ENCODE results near the gene NSMCE1. TPM values are rescaled to one million over a fixed set of nuclear protein-coding genes. Genes with fewer than 3 reads are reported as not detected.
A peak's percentile ranks its signal among the peaks of the same experiment; 100 is the strongest.

Gene NSMCE1
- total and polyA plus RNA-seq, 10 donors: 18.4 to 79.0 (median 36.7) TPM

GRCh38 chr16:27235055-27235937 is 33.3 kb downstream of the NSMCE1 start:
- WGBS, 5 donors: 12 to 25% (median 14%) methylated on average over 23 of the region's 23 CpGs
- TF ChIP-seq POLR2AphosphoS5 (IDR thresholded peaks at IDR 0.05) (peak; percentile 55 to 81 (median 78)), CTCF (IDR thresholded peaks at IDR 0.05 in 8 of 11, conservative IDR thresholded peaks at IDR 0.05 in 3 of 11) (peak; percentile 63 to 93 (median 87)), POLR2A (IDR thresholded peaks at IDR 0.05) (no peak)
- peaks cover 65 to 100% (median 91%) of the 10 kb centered on the region in 6 donors for H3K4me1 ChIP-seq
- no peaks in the 10 kb centered on the region for H3K27me3 ChIP-seq (replicated peaks in 1 of 7)
- intact Hi-C loops (cut with DNase I; ENCODE audit: low total_unique reads): loop anchor here (2.0 to 10.0 kb wide), 3 partner anchors 60 to 220 kb away; no protein-coding TSS in a partner anchor
- H3K36me3 ChIP-seq: peaks cover 0 to 36% (median 10%) of the 10 kb centered on the region in 6 donors
- no peaks in the 10 kb centered on the region for H3K9me3 ChIP-seq
- peak; percentile 92 for DNase-seq
- peak overlapping the region in 5 of 8 donors; percentile 9 to 53 (median 15) for H3K4me3 ChIP-seq
- peak overlapping the region; percentile 79 to 94 (median 89) for H3K27ac ChIP-seq

GRCh38 chr16:27234603-27235002 is 34.0 kb downstream of the NSMCE1 start:
- WGBS, 5 donors: 15 to 38% (median 22%) methylated on average over 4 of the region's 4 CpGs
- Histone ChIP-seq H3K9me3 (no peaks in the 10 kb centered on the region), H3K4me1 (peaks cover 71 to 100% (median 95%) of the 10 kb centered on the region in 6 donors), H3K36me3 (peaks cover 0 to 42% (median 10%) of the 10 kb centered on the region in 6 donors), H3K27me3 (replicated peaks in 1 of 7) (no peaks in the 10 kb centered on the region), H3K27ac (peak overlapping the region; percentile 79 to 94 (median 89)), H3K4me3 (peak overlapping the region in 1 of 8 donors; percentile 53)
- intact Hi-C loops (cut with DNase I; ENCODE audit: low total_unique reads): loop anchor here (2.0 to 10.0 kb wide), 3 partner anchors 60 to 220 kb away; no protein-coding TSS in a partner anchor
- peak; percentile 67 for DNase-seq
- TF ChIP-seq CTCF (IDR thresholded peaks at IDR 0.05 in 8 of 11, conservative IDR thresholded peaks at IDR 0.05 in 3 of 11) (no peak), POLR2A (IDR thresholded peaks at IDR 0.05) (no peak), POLR2AphosphoS5 (IDR thresholded peaks at IDR 0.05) (no peak)

GRCh38 chr16:27234171-27234570 is 34.4 kb downstream of the NSMCE1 start:
- peak overlapping the region; percentile 79 to 94 (median 89) for H3K27ac ChIP-seq
- TF ChIP-seq POLR2A (IDR thresholded peaks at IDR 0.05) (no peak), POLR2AphosphoS5 (IDR thresholded peaks at IDR 0.05) (no peak), CTCF (IDR thresholded peaks at IDR 0.05 in 8 of 11, conservative IDR thresholded peaks at IDR 0.05 in 3 of 11) (no peak)
- H3K4me1 ChIP-seq: peaks cover 76 to 100% (median 98%) of the 10 kb centered on the region in 6 donors
- WGBS, 5 donors: 88 to 97% (median 93%) methylated on average over 8 of the region's 8 CpGs
- H3K9me3 ChIP-seq: no peaks in the 10 kb centered on the region
- no peaks in the 10 kb centered on the region for H3K27me3 ChIP-seq (replicated peaks in 1 of 7)
- intact Hi-C loops (cut with DNase I; ENCODE audit: low total_unique reads): loop anchor here (2.0 to 10.0 kb wide), 3 partner anchors 59 to 221 kb away; no protein-coding TSS in a partner anchor
- DNase-seq: peak; percentile 73
- peaks cover 0 to 47% (median 10%) of the 10 kb centered on the region in 6 donors for H3K36me3 ChIP-seq
- no peak overlapping the region for H3K4me3 ChIP-seq

GRCh38 chr16:27233731-27234130 is 34.8 kb downstream of the NSMCE1 start:
- H3K36me3 ChIP-seq: peaks cover 0 to 47% (median 10%) of the 10 kb centered on the region in 6 donors
- intact Hi-C loops (cut with DNase I; ENCODE audit: low total_unique reads): loop anchor here (2.0 to 10.0 kb wide), 3 partner anchors 59 to 221 kb away; no protein-coding TSS in a partner anchor
- DNase-seq: peak; percentile 73
- H3K27me3 ChIP-seq (replicated peaks in 1 of 7): no peaks in the 10 kb centered on the region
- no peaks in the 10 kb centered on the region for H3K9me3 ChIP-seq
- peaks cover 76 to 100% (median 99%) of the 10 kb centered on the region in 6 donors for H3K4me1 ChIP-seq
- H3K27ac ChIP-seq: peak overlapping the region in 6 of 8 donors; percentile 60 to 94 (median 90)
- 90 to 96% (median 92%) methylated on average over 6 of the region's 6 CpGs for WGBS, 5 donors
- no peak overlapping the region for H3K4me3 ChIP-seq
- no peak for TF ChIP-seq POLR2A (IDR thresholded peaks at IDR 0.05)
- no peak for TF ChIP-seq CTCF (IDR thresholded peaks at IDR 0.05 in 8 of 11, conservative IDR thresholded peaks at IDR 0.05 in 3 of 11)
- TF ChIP-seq POLR2AphosphoS5 (IDR thresholded peaks at IDR 0.05): no peak

Data from spleen (tissue), 11 donors.